HepG2 (cell line): ENCODE measurements around the gene CD34.

Experiments
- EED ChIP-seq: sonication (generic); formaldehyde crosslinking; IDR thresholded peaks from 2 replicates; pipeline ENCODE4 v1.5.0; 2020; ENCODE audit warnings: mild to moderate bottlenecking, missing genetic modification reagents
- FOXM1 ChIP-seq: sonication (generic); formaldehyde crosslinking; IDR thresholded peaks from 2 replicates; pipeline ENCODE4 v1.5.0; 2020; ENCODE audit warnings: missing genetic modification reagents
- GATAD1 ChIP-seq: IDR thresholded peaks from 2 replicates; pipeline ENCODE4 v1.6.1; 2016; ENCODE audit warnings: missing genetic modification reagents, missing compliant biosample characterization
- HOXA9 ChIP-seq: sonication (generic); formaldehyde crosslinking; IDR thresholded peaks from 2 replicates; pipeline ENCODE4 v1.8.1; 2022; ENCODE audit warnings: missing genetic modification reagents, mild to moderate bottlenecking, moderate library complexity, borderline replicate concordance
- JUN ChIP-seq: sonication (generic); formaldehyde crosslinking; IDR thresholded peaks from 2 replicates; pipeline ENCODE4 v1.4.0; 2020; ENCODE audit warnings: mild to moderate bottlenecking, missing genetic modification reagents
- MAFG ChIP-seq: sonication (generic); formaldehyde crosslinking; IDR thresholded peaks from 2 replicates; pipeline ENCODE4 v1.5.1; 2020; ENCODE audit warnings: mild to moderate bottlenecking, missing genetic modification reagents
- MAFK ChIP-seq, 2 experiments: IDR thresholded peaks in 1 of 2; conservative IDR thresholded peaks in 1 of 2; 2 replicates each; pipeline ENCODE4 v1.6.1; 2011; ENCODE audit warnings: improper control_type of control experiment in 2 of 2, low read length in 2 of 2
- ZNF274 ChIP-seq: sonication (generic); formaldehyde crosslinking; IDR thresholded peaks from 2 replicates; pipeline ENCODE4 v1.5.1; 2020; ENCODE audit warnings: mild to moderate bottlenecking, missing genetic modification reagents
- ZNF569 ChIP-seq: sonication (generic); formaldehyde crosslinking; IDR thresholded peaks from 2 replicates; pipeline ENCODE4 v1.5.0; 2020; ENCODE audit warnings: mild to moderate bottlenecking, missing genetic modification reagents, moderate library complexity, borderline replicate concordance
- TF ChIP-seq, protein P1 (sequence below): sonication (generic); formaldehyde crosslinking; IDR thresholded peaks from 2 replicates; pipeline ENCODE4 v1.5.0; 2020; ENCODE audit warnings: missing genetic modification reagents
- TF ChIP-seq, protein P2 (sequence below), 2 experiments: fragments of 450-650 bp in 1 of 2; sonication (generic) in 1 of 2; formaldehyde crosslinking in 1 of 2; IDR thresholded peaks; 2 replicates each; pipeline versions ENCODE4 v1.6.1 to v1.8.0; 2016 to 2022; ENCODE audit warnings: antibody characterized with exemption in 1 of 2, mild to moderate bottlenecking in 1 of 2, missing genetic modification reagents in 1 of 2
- TF ChIP-seq, protein P3 (sequence below): IDR thresholded peaks from 2 replicates; pipeline ENCODE4 v1.6.1; 2016; ENCODE audit warnings: low read depth, borderline replicate concordance
- TF ChIP-seq, protein P4 (sequence below): sonication (generic); formaldehyde crosslinking; IDR thresholded peaks from 2 replicates; pipeline ENCODE4 v1.5.0; 2020; ENCODE audit warnings: mild to moderate bottlenecking, missing genetic modification reagents
- TF ChIP-seq, protein P5 (sequence below): sonication (generic); formaldehyde crosslinking; IDR thresholded peaks from 2 replicates; pipeline ENCODE4 v1.5.0; 2020; ENCODE audit warnings: mild to moderate bottlenecking, missing genetic modification reagents, moderate library complexity

DNA sequence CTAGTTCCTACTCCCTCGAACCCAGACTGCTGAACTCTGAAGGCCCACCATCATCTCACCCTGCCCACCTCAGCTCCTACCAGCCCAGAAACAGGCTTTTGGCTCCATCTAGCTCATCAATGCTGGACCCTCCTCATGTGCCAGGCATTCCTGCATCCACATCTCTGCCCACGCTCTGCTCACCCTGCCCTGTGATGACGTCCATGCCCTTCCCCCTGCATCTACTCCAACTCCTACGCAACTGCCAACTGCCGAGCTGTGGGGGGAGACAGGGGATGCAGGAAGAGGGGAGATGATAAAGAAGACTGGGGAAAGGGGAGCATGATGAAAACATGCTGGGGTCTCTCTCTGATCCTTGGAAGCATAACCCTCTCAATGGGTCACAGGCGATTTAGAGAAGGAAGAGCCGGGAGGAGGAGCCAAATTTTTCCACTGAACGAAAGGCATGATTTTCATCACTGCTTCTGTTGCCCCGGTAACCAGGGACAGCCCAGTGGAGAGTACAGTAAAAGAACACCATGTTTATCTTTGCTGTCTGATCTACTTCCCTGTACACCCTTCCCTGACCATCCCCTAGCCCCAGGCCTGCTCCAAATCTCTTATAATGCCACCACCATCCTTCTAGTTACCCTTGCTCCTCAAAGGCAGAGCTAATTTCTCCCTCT, 44.3 kb downstream of the CD34 start:
- TF ChIP-seq, protein P1, sequence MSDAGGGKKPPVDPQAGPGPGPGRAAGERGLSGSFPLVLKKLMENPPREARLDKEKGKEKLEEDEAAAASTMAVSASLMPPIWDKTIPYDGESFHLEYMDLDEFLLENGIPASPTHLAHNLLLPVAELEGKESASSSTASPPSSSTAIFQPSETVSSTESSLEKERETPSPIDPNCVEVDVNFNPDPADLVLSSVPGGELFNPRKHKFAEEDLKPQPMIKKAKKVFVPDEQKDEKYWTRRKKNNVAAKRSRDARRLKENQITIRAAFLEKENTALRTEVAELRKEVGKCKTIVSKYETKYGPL = no peak
- no peak for TF ChIP-seq HOXA9 (CRISPR knock-in tag)
- TF ChIP-seq JUN = no peak
- TF ChIP-seq, protein P2, sequence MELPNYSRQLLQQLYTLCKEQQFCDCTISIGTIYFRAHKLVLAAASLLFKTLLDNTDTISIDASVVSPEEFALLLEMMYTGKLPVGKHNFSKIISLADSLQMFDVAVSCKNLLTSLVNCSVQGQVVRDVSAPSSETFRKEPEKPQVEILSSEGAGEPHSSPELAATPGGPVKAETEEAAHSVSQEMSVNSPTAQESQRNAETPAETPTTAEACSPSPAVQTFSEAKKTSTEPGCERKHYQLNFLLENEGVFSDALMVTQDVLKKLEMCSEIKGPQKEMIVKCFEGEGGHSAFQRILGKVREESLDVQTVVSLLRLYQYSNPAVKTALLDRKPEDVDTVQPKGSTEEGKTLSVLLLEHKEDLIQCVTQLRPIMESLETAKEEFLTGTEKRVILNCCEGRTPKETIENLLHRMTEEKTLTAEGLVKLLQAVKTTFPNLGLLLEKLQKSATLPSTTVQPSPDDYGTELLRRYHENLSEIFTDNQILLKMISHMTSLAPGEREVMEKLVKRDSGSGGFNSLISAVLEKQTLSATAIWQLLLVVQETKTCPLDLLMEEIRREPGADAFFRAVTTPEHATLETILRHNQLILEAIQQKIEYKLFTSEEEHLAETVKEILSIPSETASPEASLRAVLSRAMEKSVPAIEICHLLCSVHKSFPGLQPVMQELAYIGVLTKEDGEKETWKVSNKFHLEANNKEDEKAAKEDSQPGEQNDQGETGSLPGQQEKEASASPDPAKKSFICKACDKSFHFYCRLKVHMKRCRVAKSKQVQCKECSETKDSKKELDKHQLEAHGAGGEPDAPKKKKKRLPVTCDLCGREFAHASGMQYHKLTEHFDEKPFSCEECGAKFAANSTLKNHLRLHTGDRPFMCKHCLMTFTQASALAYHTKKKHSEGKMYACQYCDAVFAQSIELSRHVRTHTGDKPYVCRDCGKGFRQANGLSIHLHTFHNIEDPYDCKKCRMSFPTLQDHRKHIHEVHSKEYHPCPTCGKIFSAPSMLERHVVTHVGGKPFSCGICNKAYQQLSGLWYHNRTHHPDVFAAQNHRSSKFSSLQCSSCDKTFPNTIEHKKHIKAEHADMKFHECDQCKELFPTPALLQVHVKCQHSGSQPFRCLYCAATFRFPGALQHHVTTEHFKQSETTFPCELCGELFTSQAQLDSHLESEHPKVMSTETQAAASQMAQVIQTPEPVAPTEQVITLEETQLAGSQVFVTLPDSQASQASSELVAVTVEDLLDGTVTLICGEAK (IDR thresholded peaks at IDR 0.05) = no peak
- TF ChIP-seq, protein P2 (CRISPR knock-in tag; IDR thresholded peaks at IDR 0.05) = no peak
- TF ChIP-seq ZNF569 (CRISPR knock-in tag) = no peak
- TF ChIP-seq MAFK (conservative IDR thresholded peaks at IDR 0.05 in 1 of 2, IDR thresholded peaks at IDR 0.05 in 1 of 2; ENCODE audit: low read length in 2 of 2) = no peak
- no peak for TF ChIP-seq MAFG
- no peak for TF ChIP-seq EED (CRISPR knock-in tag)
- TF ChIP-seq, protein P3, sequence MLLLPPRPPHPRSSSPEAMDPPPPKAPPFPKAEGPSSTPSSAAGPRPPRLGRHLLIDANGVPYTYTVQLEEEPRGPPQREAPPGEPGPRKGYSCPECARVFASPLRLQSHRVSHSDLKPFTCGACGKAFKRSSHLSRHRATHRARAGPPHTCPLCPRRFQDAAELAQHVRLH (CRISPR knock-in tag) = no peak
- TF ChIP-seq GATAD1 = no peak
- TF ChIP-seq FOXM1 (CRISPR knock-in tag) = no peak
- no peak for TF ChIP-seq ZNF274 (CRISPR knock-in tag)
- TF ChIP-seq, protein P4, sequence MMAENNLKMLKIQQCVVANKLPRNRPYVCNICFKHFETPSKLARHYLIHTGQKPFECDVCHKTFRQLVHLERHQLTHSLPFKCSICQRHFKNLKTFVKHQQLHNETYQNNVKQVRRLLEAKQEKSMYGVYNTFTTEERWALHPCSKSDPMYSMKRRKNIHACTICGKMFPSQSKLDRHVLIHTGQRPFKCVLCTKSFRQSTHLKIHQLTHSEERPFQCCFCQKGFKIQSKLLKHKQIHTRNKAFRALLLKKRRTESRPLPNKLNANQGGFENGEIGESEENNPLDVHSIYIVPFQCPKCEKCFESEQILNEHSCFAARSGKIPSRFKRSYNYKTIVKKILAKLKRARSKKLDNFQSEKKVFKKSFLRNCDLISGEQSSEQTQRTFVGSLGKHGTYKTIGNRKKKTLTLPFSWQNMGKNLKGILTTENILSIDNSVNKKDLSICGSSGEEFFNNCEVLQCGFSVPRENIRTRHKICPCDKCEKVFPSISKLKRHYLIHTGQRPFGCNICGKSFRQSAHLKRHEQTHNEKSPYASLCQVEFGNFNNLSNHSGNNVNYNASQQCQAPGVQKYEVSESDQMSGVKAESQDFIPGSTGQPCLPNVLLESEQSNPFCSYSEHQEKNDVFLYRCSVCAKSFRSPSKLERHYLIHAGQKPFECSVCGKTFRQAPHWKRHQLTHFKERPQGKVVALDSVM (CRISPR knock-in tag) = no peak
- TF ChIP-seq, protein P5, sequence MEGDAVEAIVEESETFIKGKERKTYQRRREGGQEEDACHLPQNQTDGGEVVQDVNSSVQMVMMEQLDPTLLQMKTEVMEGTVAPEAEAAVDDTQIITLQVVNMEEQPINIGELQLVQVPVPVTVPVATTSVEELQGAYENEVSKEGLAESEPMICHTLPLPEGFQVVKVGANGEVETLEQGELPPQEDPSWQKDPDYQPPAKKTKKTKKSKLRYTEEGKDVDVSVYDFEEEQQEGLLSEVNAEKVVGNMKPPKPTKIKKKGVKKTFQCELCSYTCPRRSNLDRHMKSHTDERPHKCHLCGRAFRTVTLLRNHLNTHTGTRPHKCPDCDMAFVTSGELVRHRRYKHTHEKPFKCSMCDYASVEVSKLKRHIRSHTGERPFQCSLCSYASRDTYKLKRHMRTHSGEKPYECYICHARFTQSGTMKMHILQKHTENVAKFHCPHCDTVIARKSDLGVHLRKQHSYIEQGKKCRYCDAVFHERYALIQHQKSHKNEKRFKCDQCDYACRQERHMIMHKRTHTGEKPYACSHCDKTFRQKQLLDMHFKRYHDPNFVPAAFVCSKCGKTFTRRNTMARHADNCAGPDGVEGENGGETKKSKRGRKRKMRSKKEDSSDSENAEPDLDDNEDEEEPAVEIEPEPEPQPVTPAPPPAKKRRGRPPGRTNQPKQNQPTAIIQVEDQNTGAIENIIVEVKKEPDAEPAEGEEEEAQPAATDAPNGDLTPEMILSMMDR (CRISPR knock-in tag) = no peak
